Testis (tissue), 3 donors: ENCODE data around the gene SF3B6. TPM values are rescaled to one million over a fixed set of nuclear protein-coding genes. Genes with fewer than 3 reads are reported as not detected.

Experiments used
- DNase-seq: peaks from one replicate; pipeline ENCODE4 v3.0.0-alpha.2; 2019
- H3K27ac ChIP-seq, 2 donors: fragments of 200-600 bp; sonication (generic); one replicate each; pipeline ENCODE4 v1.5.1; 2019
- H3K27me3 ChIP-seq: fragments of 200-600 bp; sonication (generic); one replicate; pipeline ENCODE4 v1.5.1; 2019
- H3K36me3 ChIP-seq: fragments of 200-600 bp; sonication (generic); one replicate; pipeline ENCODE4 v1.5.1; 2017; ENCODE audit warnings: low read depth; ENCODE audit errors: missing control alignments
- H3K4me1 ChIP-seq: fragments of 200-600 bp; sonication (generic); one replicate; pipeline ENCODE4 v1.5.1; 2019
- H3K4me3 ChIP-seq, 2 donors: fragments of 200-600 bp; sonication (generic); one replicate each; pipeline ENCODE4 v1.5.1; 2017 to 2019
- H3K9me3 ChIP-seq: fragments of 200-600 bp; sonication (generic); one replicate; pipeline ENCODE4 v1.5.1; 2017
- CTCF ChIP-seq, 3 experiments: fragments of 450-650 bp in 2 of 3; fragments of 200-600 bp in 1 of 3; sonication (generic) in 1 of 3; IDR thresholded peaks; one replicate each; pipeline ENCODE4 v1.5.1; 2016 to 2019; ENCODE audit warnings: antibody characterized with exemption in 3 of 3, mild to moderate bottlenecking in 2 of 3, moderate library complexity in 1 of 3
- POLR2A ChIP-seq: fragments of 450-650 bp; IDR thresholded peaks from one replicate; pipeline ENCODE4 v1.6.1; 2017; ENCODE audit warnings: antibody characterized with exemption, mild to moderate bottlenecking, moderate library complexity
- WGBS, 2 donors: methylation state at CpG; one replicate each; pipeline ENCODE4 v1.1.5; 2018; 5-methylcytosine and 5-hydroxymethylcytosine counted together
- intact Hi-C: fragments of 100-400 bp; cut with DNase I; formaldehyde crosslinking; loops from one replicate; pipeline ENCODE4 v1.15.1; 2023; ENCODE audit warnings: low total_unique reads
- polyA plus RNA-seq: library from polyadenylated mRNA; stranded (reverse); fragments of 350-450 nt; fragmentation: Illumina TruSeq; extraction: RNeasy Lipid Tissue Mini Kit (QIAGEN cat#74804); gene quantifications from one replicate; pipeline ENCODE4 v1.2.3, GENCODE V29; 2014; ENCODE audit warnings: low read depth, low replicate concordance; ENCODE audit not compliant: insufficient read depth
- total RNA-seq, 2 donors: library from RNA; depleted of rRNA; stranded (reverse); fragments of >200 nt; gene quantifications; one replicate each; pipeline ENCODE4 v1.2.3, GENCODE V29; 2016

Gene SF3B6
- total and polyA plus RNA-seq, 3 donors from 2014 or later = 69.3 to 142 (median 87.4) TPM

GRCh38 chr2:24122366-24123194, 46.5 kb upstream of the SF3B6 start:
- no peak for DNase-seq
- Histone ChIP-seq H3K4me1 (peaks cover 18% of the 10 kb centered on the region), H3K9me3 (no peaks in the 10 kb centered on the region), H3K27me3 (no peaks in the 10 kb centered on the region), H3K27ac (peak overlapping the region; percentile 93 to 94), H3K4me3 (peak overlapping the region; percentile 84), H3K36me3 (no peaks in the 10 kb centered on the region)
- no peak for TF ChIP-seq CTCF (IDR thresholded peaks at IDR 0.05)
- no peak for TF ChIP-seq POLR2A
- 6 to 11% methylated on average over 8 to 15 of the region's 15 CpGs for WGBS, 2 donors
- intact Hi-C loops = no loop called here

GRCh38 chr2:24121469-24121868, 45.3 kb upstream of the SF3B6 start:
- TF ChIP-seq CTCF (IDR thresholded peaks at IDR 0.05) (no peak), POLR2A (no peak)
- DNase-seq = no peak
- no peaks in the 10 kb centered on the region for H3K36me3 ChIP-seq
- no peaks in the 10 kb centered on the region for H3K27me3 ChIP-seq
- H3K27ac ChIP-seq = no peak overlapping the region
- H3K9me3 ChIP-seq = no peaks in the 10 kb centered on the region
- H3K4me1 ChIP-seq = peaks cover 18% of the 10 kb centered on the region
- no peak overlapping the region for H3K4me3 ChIP-seq
- intact Hi-C loops = no loop called here
- 57 to 65% methylated on average over 4 of the region's 4 CpGs for WGBS, 2 donors

- TF ChIP-seq POLR2A = no peak
- TF ChIP-seq CTCF (IDR thresholded peaks at IDR 0.05) = no peak
- Histone ChIP-seq H3K4me1 (peaks cover 18% of the 10 kb centered on the region), H3K4me3 (no peak overlapping the region), H3K9me3 (no peaks in the 10 kb centered on the region), H3K36me3 (no peaks in the 10 kb centered on the region), H3K27me3 (no peaks in the 10 kb centered on the region), H3K27ac (no peak overlapping the region)
- intact Hi-C loops = no loop called here
- DNase-seq = no peak
- 55 to 68% methylated on average over 5 of the region's 5 CpGs for WGBS, 2 donors
Observed at GRCh38 chr2:24121066-24121465, 44.9 kb upstream of the SF3B6 start.

- intact Hi-C loops = no loop called here
- Histone ChIP-seq H3K9me3 (no peaks in the 10 kb centered on the region), H3K36me3 (no peaks in the 10 kb centered on the region), H3K27ac (no peak overlapping the region), H3K4me1 (peaks cover 4% of the 10 kb centered on the region), H3K4me3 (no peak overlapping the region), H3K27me3 (no peaks in the 10 kb centered on the region)
- 82 to 100% methylated on average over 1 of the region's 1 CpG for WGBS, 2 donors
- no peak for DNase-seq
- TF ChIP-seq CTCF (IDR thresholded peaks at IDR 0.05) = no peak
- no peak for TF ChIP-seq POLR2A
Observed at GRCh38 chr2:24117902-24118301, 41.8 kb upstream of the SF3B6 start.

GRCh38 chr2:24115057-24115456, 38.9 kb upstream of the SF3B6 start:
- H3K9me3 ChIP-seq = no peaks in the 10 kb centered on the region
- 24 to 28% methylated on average over 2 of the region's 2 CpGs for WGBS, 2 donors
- no peak for DNase-seq
- intact Hi-C loops = no loop called here
- TF ChIP-seq CTCF (IDR thresholded peaks at IDR 0.05) (no peak), POLR2A (no peak)
- H3K27ac ChIP-seq = no peak overlapping the region
- no peaks in the 10 kb centered on the region for H3K4me1 ChIP-seq
- no peak overlapping the region for H3K4me3 ChIP-seq
- H3K27me3 ChIP-seq = no peaks in the 10 kb centered on the region
- no peaks in the 10 kb centered on the region for H3K36me3 ChIP-seq
